ENCODE results near the gene CD300LG. TPM values are rescaled to one million over a fixed set of nuclear protein-coding genes. Genes with fewer than 3 reads are reported as not detected.

Gene CD300LG
- total and polyA plus RNA-seq, 2 donors (not counting 1 experiment from before 2014, with no cell fraction given), result not detected

- H3K36me3 ChIP-seq (ENCODE audit: control insufficient read depth, insufficient read depth, low read length), result no peaks in the 10 kb centered on the region
- H3K4me3 ChIP-seq (replicated peaks in 1 of 4; ENCODE audit: control extremely low read depth in 1 of 4, insufficient read depth in 1 of 4, low read depth in 3 of 4, low read length in 4 of 4), result peak overlapping the region in 1 of 4 experiments; percentile 25
- DNase-seq (ENCODE audit: low read depth in 2 of 2), result no peak
- no peak for TF ChIP-seq EZH2 (IDR thresholded peaks at IDR 0.05; ENCODE audit: low read length, missing control alignments)
- TF ChIP-seq CTCF (conservative IDR thresholded peaks at IDR 0.05 in 1 of 2, IDR thresholded peaks at IDR 0.05 in 1 of 2; ENCODE audit: low read depth in 1 of 2, low read length in 2 of 2), result no peak
- H3K27me3 ChIP-seq (ENCODE audit: control insufficient read depth, insufficient read depth, low read length), result peaks cover 19% of the 10 kb centered on the region
- H3K27ac ChIP-seq (ENCODE audit: insufficient read depth, low read length), result no peak overlapping the region
- H3K9me3 ChIP-seq (ENCODE audit: control insufficient read depth, insufficient read depth, low read depth, low read length), result no peaks in the 10 kb centered on the region
- H3K4me2 ChIP-seq (ENCODE audit: extremely low read depth, insufficient read depth, low read length), result no peak overlapping the region
- no peak overlapping the region for H3K9ac ChIP-seq (ENCODE audit: insufficient read depth, low read length)
- H2AFZ ChIP-seq (ENCODE audit: low read length), result no peak overlapping the region
- no peaks in the 10 kb centered on the region for H4K20me1 ChIP-seq (ENCODE audit: control insufficient read depth, extremely low read depth, insufficient read depth, low read length)
- H3K79me2 ChIP-seq (ENCODE audit: control insufficient read depth, insufficient read depth, low read length), result no peaks in the 10 kb centered on the region
- H3K4me1 ChIP-seq (ENCODE audit: control insufficient read depth, extremely low read depth, insufficient read depth, low read length), result no peaks in the 10 kb centered on the region
Measured at GRCh38 chr17:43871946-43872690, 25.1 kb downstream of the CD300LG start.

GRCh38 chr17:43873091-43873490 is 26.1 kb downstream of the CD300LG start:
- Histone ChIP-seq H4K20me1 (ENCODE audit: control insufficient read depth, extremely low read depth, insufficient read depth, low read length) (no peaks in the 10 kb centered on the region), H3K27ac (ENCODE audit: insufficient read depth, low read length) (no peak overlapping the region), H3K9me3 (ENCODE audit: control insufficient read depth, insufficient read depth, low read depth, low read length) (no peaks in the 10 kb centered on the region), H3K9ac (ENCODE audit: insufficient read depth, low read length) (no peak overlapping the region), H3K4me2 (ENCODE audit: extremely low read depth, insufficient read depth, low read length) (no peak overlapping the region), H2AFZ (ENCODE audit: low read length) (no peak overlapping the region), H3K4me3 (replicated peaks in 1 of 4; ENCODE audit: control extremely low read depth in 1 of 4, insufficient read depth in 1 of 4, low read depth in 3 of 4, low read length in 4 of 4) (no peak overlapping the region), H3K4me1 (ENCODE audit: control insufficient read depth, extremely low read depth, insufficient read depth, low read length) (no peaks in the 10 kb centered on the region), H3K79me2 (ENCODE audit: control insufficient read depth, insufficient read depth, low read length) (no peaks in the 10 kb centered on the region), H3K36me3 (ENCODE audit: control insufficient read depth, insufficient read depth, low read length) (no peaks in the 10 kb centered on the region), H3K27me3 (ENCODE audit: control insufficient read depth, insufficient read depth, low read length) (peaks cover 13% of the 10 kb centered on the region)
- DNase-seq (ENCODE audit: low read depth in 2 of 2), result no peak
- no peak for TF ChIP-seq EZH2 (IDR thresholded peaks at IDR 0.05; ENCODE audit: low read length, missing control alignments)
- no peak for TF ChIP-seq CTCF (conservative IDR thresholded peaks at IDR 0.05 in 1 of 2, IDR thresholded peaks at IDR 0.05 in 1 of 2; ENCODE audit: low read depth in 1 of 2, low read length in 2 of 2)

- Histone ChIP-seq H3K27me3 (ENCODE audit: control insufficient read depth, insufficient read depth, low read length) (peaks cover 8% of the 10 kb centered on the region), H3K27ac (ENCODE audit: insufficient read depth, low read length) (no peak overlapping the region), H3K36me3 (ENCODE audit: control insufficient read depth, insufficient read depth, low read length) (no peaks in the 10 kb centered on the region), H2AFZ (ENCODE audit: low read length) (no peak overlapping the region), H3K4me2 (ENCODE audit: extremely low read depth, insufficient read depth, low read length) (no peak overlapping the region), H3K4me1 (ENCODE audit: control insufficient read depth, extremely low read depth, insufficient read depth, low read length) (no peaks in the 10 kb centered on the region), H3K9ac (ENCODE audit: insufficient read depth, low read length) (no peak overlapping the region), H3K4me3 (replicated peaks in 1 of 4; ENCODE audit: control extremely low read depth in 1 of 4, insufficient read depth in 1 of 4, low read depth in 3 of 4, low read length in 4 of 4) (no peak overlapping the region), H3K79me2 (ENCODE audit: control insufficient read depth, insufficient read depth, low read length) (no peaks in the 10 kb centered on the region), H3K9me3 (ENCODE audit: control insufficient read depth, insufficient read depth, low read depth, low read length) (no peaks in the 10 kb centered on the region), H4K20me1 (ENCODE audit: control insufficient read depth, extremely low read depth, insufficient read depth, low read length) (no peaks in the 10 kb centered on the region)
- TF ChIP-seq CTCF (conservative IDR thresholded peaks at IDR 0.05 in 1 of 2, IDR thresholded peaks at IDR 0.05 in 1 of 2; ENCODE audit: low read depth in 1 of 2, low read length in 2 of 2) (no peak), EZH2 (IDR thresholded peaks at IDR 0.05; ENCODE audit: low read length, missing control alignments) (no peak)
- DNase-seq (ENCODE audit: low read depth in 2 of 2), result no peak
Measured at GRCh38 chr17:43873815-43874214, 26.8 kb downstream of the CD300LG start.

All from fibroblast of lung (primary cell).